IMR-90 (cell line): ENCODE data around the gene TMEM25. TPM values are rescaled to one million over a fixed set of nuclear protein-coding genes. Genes with fewer than 3 reads are reported as not detected.

Experiments used
- ATAC-seq: fragments of 200-7000 bp; cut with Tn5 transposase; 2 replicates; pipeline ENCODE4 v1.9.1; 2020; ENCODE audit warnings: low read depth, mild to moderate bottlenecking, moderate library complexity
- BruUV-seq: library from RNA; stranded (reverse); fragments of 400-500 nt; replicated peaks from 2 replicates; lab custom pipeline; 2021; lab: Mats Ljungman, UMichigan
- CTCF ChIA-PET: fragments of 300-600 bp; formaldehyde crosslinking; extraction: SDS; loops from one replicate; lab custom pipeline; 2021; ENCODE audit warnings: antibody characterized with exemption; lab: Yijun Ruan, JAX
- POLR2A ChIA-PET: fragments of 300-600 bp; sonication (Branson Sonifier 250); formaldehyde crosslinking; loops from one replicate; lab custom pipeline; 2022; ENCODE audit warnings: antibody characterized with exemption; ENCODE audit not compliant: unreplicated experiment; lab: Charles Lee
- DNase-seq: peaks from one replicate; pipeline ENCODE4 v3.0.0; 2013
- H2AFZ ChIP-seq: replicated peaks from 2 replicates; pipeline ENCODE3; 2013; ENCODE audit warnings: low read length, mild to moderate bottlenecking; ENCODE audit not compliant: poor library complexity
- H2AK5ac ChIP-seq: 2 replicates; pipeline ENCODE4 v1.6.1; 2013; ENCODE audit warnings: low read depth, low read length, inconsistent platforms
- H2AK9ac ChIP-seq: replicated peaks from 2 replicates; pipeline ENCODE3; 2013; ENCODE audit warnings: mild to moderate bottlenecking, low read depth, low read length, moderate library complexity; ENCODE audit not compliant: poor library complexity
- H2BK120ac ChIP-seq: 2 replicates; pipeline ENCODE4 v1.6.1; 2013; ENCODE audit warnings: low read depth, low read length, inconsistent platforms
- H2BK15ac ChIP-seq: 3 replicates; pipeline ENCODE4 v1.6.1; 2013; ENCODE audit warnings: low read depth, low read length, inconsistent platforms
- H2BK20ac ChIP-seq: 2 replicates; pipeline ENCODE4 v1.6.1; 2013; ENCODE audit warnings: low read depth, mild to moderate bottlenecking, inconsistent platforms, low read length, moderate library complexity
- H2BK5ac ChIP-seq: 2 replicates; pipeline ENCODE4 v1.6.1; 2013; ENCODE audit warnings: mild to moderate bottlenecking, low read depth, low read length, inconsistent platforms; ENCODE audit not compliant: poor library complexity, severe bottlenecking
- H3K14ac ChIP-seq: replicated peaks from 2 replicates; pipeline ENCODE4 v1.6.1; 2013; ENCODE audit warnings: low read depth, low read length, inconsistent platforms
- H3K18ac ChIP-seq: 2 replicates; pipeline ENCODE4 v1.6.1; 2013; ENCODE audit warnings: low read depth, low read length, control low read depth
- H3K23ac ChIP-seq: 2 replicates; pipeline ENCODE4 v1.6.1; 2013; ENCODE audit warnings: low read depth, low read length, inconsistent platforms
- H3K27ac ChIP-seq: 2 replicates; pipeline ENCODE4 v1.5.1; 2013; ENCODE audit warnings: mild to moderate bottlenecking, control low read depth, low read length; ENCODE audit not compliant: insufficient read depth
- H3K27me3 ChIP-seq: 2 replicates; pipeline ENCODE4 v1.6.1; 2013; ENCODE audit warnings: low read length; ENCODE audit not compliant: control insufficient read depth, insufficient read depth
- H3K36me3 ChIP-seq: 2 replicates; pipeline ENCODE4 v1.6.1; 2013; ENCODE audit warnings: low read length, mixed read lengths; ENCODE audit not compliant: control insufficient read depth, insufficient read depth
- H3K4ac ChIP-seq: 2 replicates; pipeline ENCODE4 v1.6.1; 2013; ENCODE audit warnings: low read depth, low read length, inconsistent platforms
- H3K4me1 ChIP-seq: 2 replicates; pipeline ENCODE4 v1.6.1; 2013; ENCODE audit warnings: low read length, mixed read lengths; ENCODE audit not compliant: control insufficient read depth, insufficient read depth
- H3K4me2 ChIP-seq: 2 replicates; pipeline ENCODE4 v1.6.1; 2013; ENCODE audit warnings: low read depth, mild to moderate bottlenecking, control low read depth, low read length, moderate library complexity
- H3K4me3 ChIP-seq: 2 replicates; pipeline ENCODE4 v1.5.1; 2013; ENCODE audit warnings: low read depth, mild to moderate bottlenecking, control low read depth, low read length, moderate library complexity; ENCODE audit not compliant: insufficient read depth
- H3K56ac ChIP-seq: 2 replicates; pipeline ENCODE4 v1.6.1; 2013; ENCODE audit warnings: low read length, inconsistent platforms; ENCODE audit not compliant: insufficient read depth; ENCODE audit errors: extremely low read depth
- H3K79me1 ChIP-seq, 2 experiments: 2 replicates each; pipeline ENCODE4 v1.6.1; 2013; ENCODE audit warnings: low read length in 2 of 2, inconsistent platforms in 1 of 2, low read depth in 1 of 2
- H3K9ac ChIP-seq: 2 replicates; pipeline ENCODE4 v1.6.1; 2013; ENCODE audit warnings: low read depth, low read length, control low read depth
- H3K9me1 ChIP-seq: 2 replicates; pipeline ENCODE4 v1.6.1; 2013; ENCODE audit warnings: low read length, inconsistent platforms; ENCODE audit not compliant: insufficient read depth
- H3K9me3 ChIP-seq: 2 replicates; pipeline ENCODE4 v1.6.1; 2013; ENCODE audit warnings: low read length; ENCODE audit not compliant: control insufficient read depth, insufficient read depth
- H4K20me1 ChIP-seq: 2 replicates; pipeline ENCODE4 v1.6.1; 2013; ENCODE audit warnings: low read length, inconsistent platforms; ENCODE audit not compliant: insufficient read depth
- H4K5ac ChIP-seq: 2 replicates; pipeline ENCODE4 v1.6.1; 2013; ENCODE audit warnings: mild to moderate bottlenecking, low read depth, low read length, control low read depth
- H4K8ac ChIP-seq, 2 experiments: 2 replicates each; pipeline ENCODE4 v1.6.1; 2013; ENCODE audit warnings: low read depth in 2 of 2, low read length in 2 of 2, control low read depth in 1 of 2, inconsistent platforms in 1 of 2
- H4K91ac ChIP-seq: 2 replicates; pipeline ENCODE4 v1.6.1; 2013; ENCODE audit warnings: low read depth, low read length, inconsistent platforms; ENCODE audit not compliant: insufficient read depth
- CEBPB ChIP-seq: IDR thresholded peaks from 2 replicates; pipeline ENCODE4 v1.6.1; 2012; ENCODE audit warnings: low read depth, low read length, improper control_type of control experiment
- MXI1 ChIP-seq: IDR thresholded peaks from 2 replicates; pipeline ENCODE4 v1.6.1; 2012; ENCODE audit warnings: low read depth, mild to moderate bottlenecking, low read length, moderate library complexity, borderline replicate concordance
- WGBS, 2 experiments: methylation state at CpG; one replicate each; pipeline versions ENCODE4 v1.1.5 to v1.1.7; 2013; ENCODE audit warnings: missing lambda C conversion rate in 2 of 2; ENCODE audit not compliant: insufficient read length in 1 of 2; ENCODE audit errors: extremely low coverage in 2 of 2; 5-methylcytosine and 5-hydroxymethylcytosine counted together
- dilution Hi-C: fragments of 300-500 bp; cut with HindIII; formaldehyde crosslinking; loops from one replicate; pipeline ENCODE4 v1.14.3; 2018; ENCODE audit warnings: low sequenced_read_pairs; ENCODE audit not compliant: unreplicated experiment
- in situ Hi-C: fragments of 300-500 bp; cut with MboI; formaldehyde crosslinking; loops from 3 replicates; pipeline ENCODE4 v1.14.3; 2019; ENCODE audit warnings: low sequenced_read_pairs, inconsistent platforms, mixed read lengths
- intact Hi-C: fragments of 100-400 bp; cut with micrococcal nuclease; formaldehyde crosslinking; loops from 2 replicates; pipeline ENCODE4 v1.10.0; 2022
- polyA plus RNA-seq, 3 experiments: library from polyadenylated mRNA; depleted of rRNA; stranded (reverse); fragments of >200 nt; gene quantifications; 2 replicates each; pipeline ENCODE4 v1.2.3, GENCODE V29; 2012; ENCODE audit warnings: low replicate concordance in 1 of 3
- total RNA-seq: library from RNA; depleted of rRNA; stranded (reverse); fragments of >200 nt; gene quantifications from 2 replicates; pipeline ENCODE4 v1.2.3, GENCODE V29; 2012
- TF ChIP-seq, protein P1 (sequence below): fragments of 150-350 bp; IDR thresholded peaks from 2 replicates; pipeline ENCODE4 v1.6.1; 2016; ENCODE audit warnings: low read depth, mild to moderate bottlenecking, low read length, moderate library complexity, borderline replicate concordance

TMEM25 gene
- total and polyA plus RNA-seq, 2 of the 4 experiments (the other 2 are of a cell fraction): 14.0 to 37.1 TPM

DNA sequence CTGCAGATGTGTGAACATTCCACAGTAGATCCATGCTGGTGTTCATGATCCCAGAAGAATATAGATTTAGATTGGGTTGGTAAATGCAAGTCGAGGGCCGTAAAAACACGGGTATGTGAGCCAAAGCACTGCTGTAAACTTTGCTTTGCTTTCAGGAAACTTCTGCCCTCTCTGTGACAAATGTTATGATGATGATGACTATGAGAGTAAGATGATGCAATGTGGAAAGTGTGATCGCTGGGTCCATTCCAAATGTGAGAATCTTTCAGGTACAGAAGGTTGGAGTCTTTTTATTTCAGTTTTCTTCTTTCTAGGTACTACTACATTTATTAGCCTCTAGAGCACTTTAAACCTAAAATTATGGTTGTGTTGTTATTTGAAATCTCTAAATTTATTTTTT is 40.0 kb upstream of the TMEM25 start:
- no peak overlapping the region for H2AK5ac ChIP-seq
- no peak for TF ChIP-seq MXI1
- TF ChIP-seq CEBPB: peak; percentile 34; the same call in 1 of the 2 replicates
- TF ChIP-seq, protein P1, sequence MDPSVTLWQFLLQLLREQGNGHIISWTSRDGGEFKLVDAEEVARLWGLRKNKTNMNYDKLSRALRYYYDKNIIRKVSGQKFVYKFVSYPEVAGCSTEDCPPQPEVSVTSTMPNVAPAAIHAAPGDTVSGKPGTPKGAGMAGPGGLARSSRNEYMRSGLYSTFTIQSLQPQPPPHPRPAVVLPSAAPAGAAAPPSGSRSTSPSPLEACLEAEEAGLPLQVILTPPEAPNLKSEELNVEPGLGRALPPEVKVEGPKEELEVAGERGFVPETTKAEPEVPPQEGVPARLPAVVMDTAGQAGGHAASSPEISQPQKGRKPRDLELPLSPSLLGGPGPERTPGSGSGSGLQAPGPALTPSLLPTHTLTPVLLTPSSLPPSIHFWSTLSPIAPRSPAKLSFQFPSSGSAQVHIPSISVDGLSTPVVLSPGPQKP: no peak
- no peaks in the 10 kb centered on the region for H4K20me1 ChIP-seq
- no peak overlapping the region for H3K23ac ChIP-seq
- H2AK9ac ChIP-seq: no peak overlapping the region
- no peak overlapping the region for H2AFZ ChIP-seq
- H3K4ac ChIP-seq: no peak overlapping the region
- ATAC-seq: no peak
- H4K91ac ChIP-seq: no peak overlapping the region
- H3K36me3 ChIP-seq: peaks cover 36% of the 10 kb centered on the region
- no peak overlapping the region for H2BK15ac ChIP-seq
- DNase-seq: no peak
- no peak overlapping the region for H3K4me3 ChIP-seq
- H3K79me1 ChIP-seq: peaks cover 2 to 3% of the 10 kb centered on the region in 2 experiments; a peak in 3 of 4 replicates
- H3K27me3 ChIP-seq: no peaks in the 10 kb centered on the region
- H2BK120ac ChIP-seq: no peak overlapping the region
- no peak overlapping the region for H2BK5ac ChIP-seq
- H3K14ac ChIP-seq: no peak overlapping the region
- H3K9me1 ChIP-seq: no peaks in the 10 kb centered on the region
- BruUV-seq: no TSS peak
- in situ Hi-C loops (loop anchor here (5.0 kb wide), 1 partner anchor 99 kb away; no protein-coding TSS in a partner anchor), intact Hi-C loops (no loop called here), dilution Hi-C loops (no loop called here)
- WGBS, 2 experiments: 90% methylated on average over 3 of the region's 4 CpGs; no CpG with 5 or more reads in 1 of the 2 experiments
- no peak overlapping the region for H3K9ac ChIP-seq
- ChIA-PET CTCF (no interaction called here), POLR2A (no interaction called here)
- no peak overlapping the region for H2BK20ac ChIP-seq
- no peak overlapping the region for H3K4me2 ChIP-seq
- H3K9me3 ChIP-seq: no peaks in the 10 kb centered on the region
- no peak overlapping the region for H3K27ac ChIP-seq
- H3K4me1 ChIP-seq: no peaks in the 10 kb centered on the region
- H3K56ac ChIP-seq: no peak overlapping the region
- H4K8ac ChIP-seq: no peak overlapping the region
- no peak overlapping the region for H3K18ac ChIP-seq
- no peak overlapping the region for H4K5ac ChIP-seq
